HepG2 (cell line): ENCODE measurements around the gene MGA. TPM values are rescaled to one million over a fixed set of nuclear protein-coding genes. Genes with fewer than 3 reads are reported as not detected.

ENCODE experiments used
- ATAC-seq: fragments of 200-7000 bp; cut with Tn5 transposase; 3 replicates; pipeline ENCODE4 v1.9.1; 2020; ENCODE audit warnings: mild to moderate bottlenecking, moderate library complexity
- BruUV-seq: library from RNA; stranded (reverse); fragments of 400-500 nt; replicated peaks from 2 replicates; lab custom pipeline; 2021; lab: Mats Ljungman, UMichigan
- CTCF ChIA-PET: fragments of 300-600 bp; formaldehyde crosslinking; extraction: SDS; loops from one replicate; lab custom pipeline; 2021; ENCODE audit warnings: low total read pairs, inconsistent platforms, low intra/inter-chr PET ratio; lab: Yijun Ruan, JAX
- POLR2A ChIA-PET: fragments of 350-600 bp; sonication (Branson Sonifier 250); formaldehyde crosslinking; loops from one replicate; lab custom pipeline; 2020; ENCODE audit warnings: antibody characterized with exemption, inconsistent platforms; lab: Yijun Ruan, JAX
- DNase-seq: peaks from one replicate; pipeline ENCODE4 v3.0.0-alpha.2; 2015; ENCODE audit warnings: low spot score
- FAIRE-seq: peaks from 3 replicates; lab custom pipeline; 2011; peaks lifted over from hg19 to GRCh38; lab: Jason Lieb, UNC
- H2AFZ ChIP-seq: one replicate; pipeline ENCODE4 v1.6.1; 2011; ENCODE audit warnings: low read length, inconsistent platforms
- H3K27ac ChIP-seq: fragments of 300-600 bp; 3 replicates; pipeline ENCODE4 v1.8.0; 2011; ENCODE audit warnings: mixed run types, mild to moderate bottlenecking, mixed read lengths, low read length, inconsistent platforms; ENCODE audit not compliant: insufficient read depth; ENCODE audit errors: extremely low read length
- H3K27me3 ChIP-seq, 2 experiments: fragments of 200-600 bp in 1 of 2; 2 replicates in 1 of 2; 3 replicates in 1 of 2; pipeline versions ENCODE4 v1.6.0 to v1.8.0; 2011; ENCODE audit warnings: low read length in 2 of 2, mild to moderate bottlenecking in 2 of 2, moderate library complexity in 2 of 2, inconsistent platforms in 1 of 2; ENCODE audit not compliant: insufficient read depth in 2 of 2, control insufficient read depth in 1 of 2
- H3K36me3 ChIP-seq, 2 experiments: fragments of 200-600 bp in 1 of 2; replicated peaks in 1 of 2; 2 replicates in 1 of 2; 3 replicates in 1 of 2; pipeline versions ENCODE4 v1.5.1 to v1.8.0; 2011; ENCODE audit warnings: low read length in 2 of 2, inconsistent platforms in 1 of 2; ENCODE audit not compliant: insufficient read depth in 2 of 2, control insufficient read depth in 1 of 2
- H3K4me1 ChIP-seq: 2 replicates; pipeline ENCODE4 v1.5.1; 2012; ENCODE audit warnings: low read length, inconsistent platforms; ENCODE audit not compliant: insufficient read depth
- H3K4me2 ChIP-seq: 2 replicates; pipeline ENCODE4 v1.6.0; 2011; ENCODE audit warnings: low read depth, low read length, inconsistent platforms
- H3K4me3 ChIP-seq, 3 experiments: fragments of 200-600 bp in 1 of 3; sonication (generic), shearing (Covaris generic) in 1 of 3; replicated peaks in 1 of 3; 2 replicates each; pipeline ENCODE4 v1.5.1; 2011 to 2016; ENCODE audit warnings: low read length in 3 of 3, inconsistent platforms in 2 of 3, low read depth in 2 of 3, mild to moderate bottlenecking in 2 of 3, control low read depth in 1 of 3, mixed read lengths in 1 of 3; ENCODE audit not compliant: insufficient read depth in 1 of 3
- H3K79me2 ChIP-seq: one replicate; pipeline ENCODE4 v1.6.1; 2011; ENCODE audit warnings: low read length, inconsistent platforms; ENCODE audit not compliant: insufficient read depth
- H3K9ac ChIP-seq: 2 replicates; pipeline ENCODE4 v1.6.0; 2011; ENCODE audit warnings: mild to moderate bottlenecking, low read depth, low read length, inconsistent platforms; ENCODE audit not compliant: insufficient read depth
- H3K9me3 ChIP-seq: 2 replicates; pipeline ENCODE4 v1.5.1; 2012; ENCODE audit warnings: mild to moderate bottlenecking, low read length
- H4K20me1 ChIP-seq: 2 replicates; pipeline ENCODE4 v1.6.0; 2011; ENCODE audit warnings: inconsistent platforms, mild to moderate bottlenecking, low read length, moderate library complexity; ENCODE audit not compliant: insufficient read depth
- ARID3A ChIP-seq: IDR thresholded peaks from 2 replicates; pipeline ENCODE4 v1.6.1; 2012; ENCODE audit warnings: low read depth, low read length, improper control_type of control experiment
- MBD4 ChIP-seq: IDR thresholded peaks from 2 replicates; pipeline ENCODE4 v1.6.1; 2012; ENCODE audit warnings: low read length, inconsistent platforms, borderline replicate concordance
- NCOA5 ChIP-seq: sonication (generic); formaldehyde crosslinking; IDR thresholded peaks from 2 replicates; pipeline ENCODE4 v1.4.0; 2020; ENCODE audit warnings: missing genetic modification reagents
- NFAT5 ChIP-seq: sonication (generic); formaldehyde crosslinking; IDR thresholded peaks from 2 replicates; pipeline ENCODE4 v1.4.0; 2020; ENCODE audit warnings: missing genetic modification reagents
- PTBP1 ChIP-seq: fragments of 200-400 bp; formaldehyde crosslinking; IDR thresholded peaks from 2 replicates; pipeline ENCODE4 v1.6.1; 2018; ENCODE audit warnings: low read length, low read depth; ENCODE audit not compliant: poor library complexity, severe bottlenecking
- RERE ChIP-seq: IDR thresholded peaks from 2 replicates; pipeline ENCODE4 v1.6.1; 2016; ENCODE audit warnings: low read depth, missing genetic modification reagents, missing compliant biosample characterization
- ZNF432 ChIP-seq: sonication (generic); formaldehyde crosslinking; IDR thresholded peaks from 2 replicates; pipeline ENCODE4 v1.5.0; 2020; ENCODE audit warnings: missing genetic modification reagents, mild to moderate bottlenecking, borderline replicate concordance
- WGBS: methylation state at CpG from one replicate; pipeline ENCODE4 v1.1.6; 2017; ENCODE audit warnings: low lambda C conversion rate; 5-methylcytosine and 5-hydroxymethylcytosine counted together
- in situ Hi-C: cut with HindIII; loops from 2 replicates; pipeline ENCODE4 v1.10.0; 2017; ENCODE audit warnings: low pct_unique_long_range_greater_than_20kb; ENCODE audit not compliant: extremely low pct_ligation_motif_present
- intact Hi-C: fragments of 100-400 bp; cut with micrococcal nuclease; formaldehyde crosslinking; loops from one replicate; pipeline ENCODE4 v1.10.0; 2022; ENCODE audit not compliant: unreplicated experiment
- polyA plus RNA-seq, 8 experiments: library from polyadenylated mRNA; depleted of rRNA in 3 of 8; stranded (reverse) in 7 of 8; unstranded in 1 of 8; fragments of >200 nt; fragmentation: Illumina TruSeq in 4 of 8; extraction: Trizol in 4 of 8; gene quantifications; 2 replicates each; pipeline versions ENCODE4 v1.2.1 to v1.2.3, GENCODE V29; 2011 to 2016; ENCODE audit warnings: low read depth in 4 of 8, missing spikeins in 1 of 8, mixed read lengths in 1 of 8; ENCODE audit not compliant: insufficient read depth in 1 of 8
- total RNA-seq, 5 experiments: library from RNA; depleted of rRNA; stranded (reverse); fragments of >200 nt; fragmentation: Illumina TruSeq; extraction: Trizol; gene quantifications; 2 replicates each; pipeline ENCODE4 v1.2.3, GENCODE V29; 2016; ENCODE audit warnings: low read depth in 1 of 5

The MGA gene
- total and polyA plus RNA-seq, 2 of the 13 experiments (the other 11 are each of a cell fraction or from before 2014, with no cell fraction given): 5.3 to 59.0 TPM

- no peak for TF ChIP-seq ARID3A
- TF ChIP-seq PTBP1: no peak
Measured at GRCh38 chr15:41688671-41689070, 28.5 kb downstream of the MGA start (continued).

GRCh38 chr15:41689083-41689482, 28.9 kb downstream of the MGA start:
- DNase-seq (no peak), FAIRE-seq (no peak), ATAC-seq (no peak)
- H3K9ac ChIP-seq: no peak overlapping the region
- no peak overlapping the region for H2AFZ ChIP-seq
- in situ Hi-C loops: no loop called here
- ChIA-PET CTCF (no interaction called here), POLR2A (no interaction called here)
- H3K9me3 ChIP-seq: no peaks in the 10 kb centered on the region
- intact Hi-C loops: no loop called here
- H3K4me2 ChIP-seq: no peak overlapping the region
- no peaks in the 10 kb centered on the region for H3K27me3 ChIP-seq
- no TSS peak for BruUV-seq
- WGBS: 98% methylated on average over 1 of the region's 1 CpG
- H3K79me2 ChIP-seq: peaks cover 92% of the 10 kb centered on the region
- H3K36me3 ChIP-seq: no peaks in the 10 kb centered on the region
- peaks cover 61% of the 10 kb centered on the region for H3K4me1 ChIP-seq
- H3K27ac ChIP-seq: no peak overlapping the region
- peaks cover 13% of the 10 kb centered on the region for H4K20me1 ChIP-seq
- no peak overlapping the region for H3K4me3 ChIP-seq
- TF ChIP-seq RERE (CRISPR knock-in tag) (no peak), NFAT5 (CRISPR knock-in tag) (no peak), ZNF432 (no peak), NCOA5 (CRISPR knock-in tag) (no peak), MBD4 (no peak)
